ENCODE measurements around the gene CHD5.

CHD5 gene

GRCh38 chr1:6110326-6110725 lies 69.8 kb downstream of the CHD5 start:
- Histone ChIP-seq H3K4me3 (no peak overlapping the region), H3K9me3 (no peaks in the 10 kb centered on the region), H3K27me3 (ENCODE audit: low read depth) (0 out of 2 replicates have a peak, but pooled peaks cover 2% of the 10 kb centered on the region), H3K36me3 (replicated peaks) (no peaks in the 10 kb centered on the region), H3K4me1 (no peaks in the 10 kb centered on the region)
- in situ Hi-C loops (cut with MboI; ENCODE audit: low sequenced_read_pairs): no loop called here
- DNase-seq (ENCODE audit: low spot score in 2 of 2): no peak

GRCh38 chr1:6109688-6110087 lies 70.4 kb downstream of the CHD5 start:
- Histone ChIP-seq H3K36me3 (replicated peaks) (no peaks in the 10 kb centered on the region), H3K27me3 (ENCODE audit: low read depth) (peaks cover 5% of the 10 kb centered on the region; the same call in 1 of the 2 replicates), H3K4me3 (no peak overlapping the region), H3K9me3 (no peaks in the 10 kb centered on the region), H3K4me1 (no peaks in the 10 kb centered on the region)
- in situ Hi-C loops (cut with MboI; ENCODE audit: low sequenced_read_pairs): no loop called here
- no peak for DNase-seq (ENCODE audit: low spot score in 2 of 2)

GRCh38 chr1:6108937-6109614 lies 71.0 kb downstream of the CHD5 start:
- DNase-seq (ENCODE audit: low spot score in 2 of 2): peak in 1 of 2 experiments; percentile 32
- in situ Hi-C loops (cut with MboI; ENCODE audit: low sequenced_read_pairs): no loop called here
- Histone ChIP-seq H3K27me3 (ENCODE audit: low read depth) (peaks cover 5% of the 10 kb centered on the region; the same call in 1 of the 2 replicates), H3K9me3 (no peaks in the 10 kb centered on the region), H3K4me3 (no peak overlapping the region), H3K36me3 (replicated peaks) (no peaks in the 10 kb centered on the region), H3K4me1 (no peaks in the 10 kb centered on the region)

- Histone ChIP-seq H3K27me3 (ENCODE audit: low read depth) (peaks cover 5% of the 10 kb centered on the region; the same call in 1 of the 2 replicates), H3K9me3 (no peaks in the 10 kb centered on the region), H3K36me3 (replicated peaks) (no peaks in the 10 kb centered on the region), H3K4me3 (no peak overlapping the region), H3K4me1 (no peaks in the 10 kb centered on the region)
- no peak for DNase-seq (ENCODE audit: low spot score in 2 of 2)
- in situ Hi-C loops (cut with MboI; ENCODE audit: low sequenced_read_pairs): no loop called here
These were observed 71.6 kb downstream of the CHD5 start for GRCh38 chr1:6108476-6108875.

GRCh38 chr1:6107409-6108356 lies 72.4 kb downstream of the CHD5 start:
- Histone ChIP-seq H3K9me3 (no peaks in the 10 kb centered on the region), H3K4me1 (no peaks in the 10 kb centered on the region), H3K27me3 (ENCODE audit: low read depth) (peaks cover 5% of the 10 kb centered on the region; the same call in 1 of the 2 replicates), H3K4me3 (no peak overlapping the region), H3K36me3 (replicated peaks) (no peaks in the 10 kb centered on the region)
- DNase-seq (ENCODE audit: low spot score in 2 of 2): no peak
- in situ Hi-C loops (cut with MboI; ENCODE audit: low sequenced_read_pairs): no loop called here

- Histone ChIP-seq H3K36me3 (replicated peaks) (no peaks in the 10 kb centered on the region), H3K4me1 (no peaks in the 10 kb centered on the region), H3K27me3 (ENCODE audit: low read depth) (peaks cover 5% of the 10 kb centered on the region; the same call in 1 of the 2 replicates), H3K4me3 (no peak overlapping the region), H3K9me3 (no peaks in the 10 kb centered on the region)
- in situ Hi-C loops (cut with MboI; ENCODE audit: low sequenced_read_pairs): no loop called here
- DNase-seq (ENCODE audit: low spot score in 2 of 2): no peak
These were observed 73.1 kb downstream of the CHD5 start for GRCh38 chr1:6106977-6107376.

- Histone ChIP-seq H3K4me3 (no peak overlapping the region), H3K4me1 (no peaks in the 10 kb centered on the region), H3K9me3 (no peaks in the 10 kb centered on the region), H3K36me3 (replicated peaks) (no peaks in the 10 kb centered on the region), H3K27me3 (ENCODE audit: low read depth) (peaks cover 5% of the 10 kb centered on the region; the same call in 1 of the 2 replicates)
- in situ Hi-C loops (cut with MboI; ENCODE audit: low sequenced_read_pairs): no loop called here
- no peak for DNase-seq (ENCODE audit: low spot score in 2 of 2)
These were observed 73.8 kb downstream of the CHD5 start for GRCh38 chr1:6106321-6106731.

- Histone ChIP-seq H3K4me1 (no peaks in the 10 kb centered on the region), H3K36me3 (replicated peaks) (no peaks in the 10 kb centered on the region), H3K4me3 (no peak overlapping the region), H3K9me3 (no peaks in the 10 kb centered on the region), H3K27me3 (ENCODE audit: low read depth) (peaks cover 5% of the 10 kb centered on the region; the same call in 1 of the 2 replicates)
- in situ Hi-C loops (cut with MboI; ENCODE audit: low sequenced_read_pairs): no loop called here
- no peak for DNase-seq (ENCODE audit: low spot score in 2 of 2)
These were observed 74.4 kb downstream of the CHD5 start for GRCh38 chr1:6105763-6106162.

GRCh38 chr1:6105218-6105679 lies 74.9 kb downstream of the CHD5 start:
- H3K9me3 ChIP-seq: no peaks in the 10 kb centered on the region
- DNase-seq (ENCODE audit: low spot score in 2 of 2): no peak
- no peaks in the 10 kb centered on the region for H3K36me3 ChIP-seq (replicated peaks)
- in situ Hi-C loops (cut with MboI; ENCODE audit: low sequenced_read_pairs): no loop called here
- no peak overlapping the region for H3K4me3 ChIP-seq
- H3K27me3 ChIP-seq (ENCODE audit: low read depth): peaks cover 5% of the 10 kb centered on the region; the same call in 1 of the 2 replicates
- H3K4me1 ChIP-seq: no peaks in the 10 kb centered on the region

- no peak for DNase-seq (ENCODE audit: low spot score in 2 of 2)
- H3K36me3 ChIP-seq (replicated peaks): no peaks in the 10 kb centered on the region
- in situ Hi-C loops (cut with MboI; ENCODE audit: low sequenced_read_pairs): no loop called here
- H3K9me3 ChIP-seq: no peaks in the 10 kb centered on the region
- peaks cover 5% of the 10 kb centered on the region; the same call in 1 of the 2 replicates for H3K27me3 ChIP-seq (ENCODE audit: low read depth)
- H3K4me1 ChIP-seq: no peaks in the 10 kb centered on the region
- H3K4me3 ChIP-seq: no peak overlapping the region
These were observed 75.5 kb downstream of the CHD5 start for GRCh38 chr1:6104631-6105030.

GRCh38 chr1:6103854-6104530 lies 76.1 kb downstream of the CHD5 start:
- Histone ChIP-seq H3K4me1 (no peaks in the 10 kb centered on the region), H3K36me3 (replicated peaks) (no peaks in the 10 kb centered on the region), H3K4me3 (no peak overlapping the region), H3K9me3 (no peaks in the 10 kb centered on the region), H3K27me3 (ENCODE audit: low read depth) (peaks cover 3% of the 10 kb centered on the region; the same call in 1 of the 2 replicates)
- DNase-seq (ENCODE audit: low spot score in 2 of 2): no peak
- in situ Hi-C loops (cut with MboI; ENCODE audit: low sequenced_read_pairs): no loop called here

- H3K36me3 ChIP-seq (replicated peaks): no peaks in the 10 kb centered on the region
- DNase-seq (ENCODE audit: low spot score in 2 of 2): no peak
- in situ Hi-C loops (cut with MboI; ENCODE audit: low sequenced_read_pairs): no loop called here
- H3K9me3 ChIP-seq: no peaks in the 10 kb centered on the region
- H3K4me1 ChIP-seq: no peaks in the 10 kb centered on the region
- H3K4me3 ChIP-seq: no peak overlapping the region
- peaks cover 3% of the 10 kb centered on the region; the same call in 1 of the 2 replicates for H3K27me3 ChIP-seq (ENCODE audit: low read depth)
These were observed 76.8 kb downstream of the CHD5 start for GRCh38 chr1:6103111-6103853.

- H3K4me1 ChIP-seq: no peaks in the 10 kb centered on the region
- DNase-seq (ENCODE audit: low spot score in 2 of 2): no peak
- peaks cover 3% of the 10 kb centered on the region; the same call in 1 of the 2 replicates for H3K27me3 ChIP-seq (ENCODE audit: low read depth)
- no peaks in the 10 kb centered on the region for H3K9me3 ChIP-seq
- H3K4me3 ChIP-seq: no peak overlapping the region
- no peaks in the 10 kb centered on the region for H3K36me3 ChIP-seq (replicated peaks)
- in situ Hi-C loops (cut with MboI; ENCODE audit: low sequenced_read_pairs): no loop called here
These were observed 77.6 kb downstream of the CHD5 start for GRCh38 chr1:6102532-6102845.
